ENCODE measurements around the gene PRDM15.
A peak's percentile ranks its signal among the peaks of the same experiment; 100 is the strongest.

Gene PRDM15

DNA sequence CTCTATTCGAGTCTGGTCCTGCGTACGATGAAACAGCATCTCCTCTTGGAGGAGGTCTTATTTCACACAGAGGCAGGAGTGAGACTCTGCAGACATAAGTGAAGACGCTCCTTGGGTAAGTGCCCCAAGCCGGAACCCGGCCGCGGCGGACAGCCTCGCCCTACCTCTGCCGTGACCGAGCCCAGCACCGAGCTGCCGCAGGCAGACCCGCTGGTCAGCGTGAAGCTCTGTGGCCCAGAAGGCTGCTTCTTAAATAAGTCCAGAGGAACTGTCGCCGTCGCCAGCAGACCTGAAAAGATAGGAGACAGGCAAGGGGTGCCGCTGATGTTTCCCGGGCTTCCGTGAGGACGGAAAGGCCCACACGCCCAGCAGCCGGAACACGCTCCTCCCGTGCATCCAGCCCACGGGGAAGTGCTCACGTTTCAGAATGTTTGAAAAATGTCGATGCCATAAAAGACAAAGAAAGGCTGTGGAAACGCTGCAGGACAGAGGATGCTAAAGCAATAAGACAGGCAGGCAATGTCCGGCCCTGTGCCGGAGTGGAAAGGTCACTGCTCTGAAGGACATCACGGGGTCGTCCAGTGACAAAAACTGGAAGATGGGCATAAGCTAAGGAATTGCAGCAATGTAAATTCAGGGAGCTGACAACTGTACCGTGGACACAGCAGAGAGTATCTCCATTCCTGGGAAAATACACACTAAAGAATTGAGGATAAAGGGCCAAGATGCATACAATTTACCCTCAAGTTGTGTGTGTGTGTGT lies 28.5 kb upstream of the PRDM15 start:
- DNase-seq (ENCODE audit: low spot score): no peak
- TF ChIP-seq, protein P1, sequence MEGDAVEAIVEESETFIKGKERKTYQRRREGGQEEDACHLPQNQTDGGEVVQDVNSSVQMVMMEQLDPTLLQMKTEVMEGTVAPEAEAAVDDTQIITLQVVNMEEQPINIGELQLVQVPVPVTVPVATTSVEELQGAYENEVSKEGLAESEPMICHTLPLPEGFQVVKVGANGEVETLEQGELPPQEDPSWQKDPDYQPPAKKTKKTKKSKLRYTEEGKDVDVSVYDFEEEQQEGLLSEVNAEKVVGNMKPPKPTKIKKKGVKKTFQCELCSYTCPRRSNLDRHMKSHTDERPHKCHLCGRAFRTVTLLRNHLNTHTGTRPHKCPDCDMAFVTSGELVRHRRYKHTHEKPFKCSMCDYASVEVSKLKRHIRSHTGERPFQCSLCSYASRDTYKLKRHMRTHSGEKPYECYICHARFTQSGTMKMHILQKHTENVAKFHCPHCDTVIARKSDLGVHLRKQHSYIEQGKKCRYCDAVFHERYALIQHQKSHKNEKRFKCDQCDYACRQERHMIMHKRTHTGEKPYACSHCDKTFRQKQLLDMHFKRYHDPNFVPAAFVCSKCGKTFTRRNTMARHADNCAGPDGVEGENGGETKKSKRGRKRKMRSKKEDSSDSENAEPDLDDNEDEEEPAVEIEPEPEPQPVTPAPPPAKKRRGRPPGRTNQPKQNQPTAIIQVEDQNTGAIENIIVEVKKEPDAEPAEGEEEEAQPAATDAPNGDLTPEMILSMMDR (IDR thresholded peaks at IDR 0.05; ENCODE audit: extremely low read depth, missing control alignments): no peak

GRCh38 chr21:41906770-41907169 lies 27.6 kb upstream of the PRDM15 start:
- DNase-seq (ENCODE audit: low spot score): no peak
- TF ChIP-seq, protein P1 (IDR thresholded peaks at IDR 0.05; ENCODE audit: extremely low read depth, missing control alignments): no peak

- DNase-seq (ENCODE audit: low spot score): no peak
- TF ChIP-seq, protein P1 (IDR thresholded peaks at IDR 0.05; ENCODE audit: extremely low read depth, missing control alignments): no peak
Measured at GRCh38 chr21:41903559-41904351, 24.6 kb upstream of the PRDM15 start.

GRCh38 chr21:41902946-41903345 lies 23.8 kb upstream of the PRDM15 start:
- TF ChIP-seq, protein P1 (IDR thresholded peaks at IDR 0.05; ENCODE audit: extremely low read depth, missing control alignments): no peak

DNA sequence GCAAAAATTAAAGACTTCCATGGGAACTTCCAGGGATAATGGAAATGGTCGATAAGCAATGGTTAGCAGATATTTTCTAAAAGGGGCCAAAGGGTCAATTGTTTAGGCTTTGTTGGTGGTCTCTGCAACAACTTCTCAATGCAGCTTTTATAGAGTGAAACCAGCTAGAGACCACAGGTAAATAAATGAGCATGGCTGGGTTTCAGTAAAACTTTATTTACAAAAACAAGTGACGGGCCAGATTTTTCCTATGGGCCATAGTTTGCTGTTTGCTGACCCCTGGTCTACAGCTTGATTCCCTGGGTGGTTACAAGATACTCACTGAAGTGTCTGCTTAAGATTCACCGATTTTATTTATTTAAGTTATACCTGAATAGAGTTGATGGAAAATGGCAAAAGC lies 22.6 kb upstream of the PRDM15 start:
- TF ChIP-seq, protein P1 (IDR thresholded peaks at IDR 0.05; ENCODE audit: extremely low read depth, missing control alignments): no peak

More at GRCh38 chr21:41902946-41903345, 23.8 kb upstream of the PRDM15 start:
- DNase-seq (ENCODE audit: low spot score): no peak

DNA sequence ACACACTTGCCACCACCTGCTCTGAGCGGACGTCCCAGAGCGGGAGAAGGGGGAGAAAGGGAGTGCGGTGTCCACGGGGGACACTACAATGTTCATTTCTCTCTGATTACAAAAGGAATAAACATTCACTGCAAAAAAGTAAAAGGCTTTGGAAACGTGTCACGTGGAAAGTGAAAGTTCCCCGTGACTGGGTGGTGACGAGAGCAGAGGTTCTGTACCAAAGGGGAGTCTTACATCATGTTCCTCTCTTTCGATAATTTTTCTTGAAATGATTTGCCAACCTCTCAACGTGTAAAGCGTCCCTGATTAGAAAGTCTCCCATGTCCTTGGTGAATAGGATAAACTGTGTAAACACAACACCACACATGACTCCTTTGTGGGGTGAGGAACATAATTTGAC lies 22.0 kb upstream of the PRDM15 start:
- TF ChIP-seq, protein P1 (IDR thresholded peaks at IDR 0.05; ENCODE audit: extremely low read depth, missing control alignments): no peak
- peak; percentile 59 for DNase-seq (ENCODE audit: low spot score)

More for the DNA sequence above, 22.6 kb upstream of the PRDM15 start:
- no peak for DNase-seq (ENCODE audit: low spot score)

DNA sequence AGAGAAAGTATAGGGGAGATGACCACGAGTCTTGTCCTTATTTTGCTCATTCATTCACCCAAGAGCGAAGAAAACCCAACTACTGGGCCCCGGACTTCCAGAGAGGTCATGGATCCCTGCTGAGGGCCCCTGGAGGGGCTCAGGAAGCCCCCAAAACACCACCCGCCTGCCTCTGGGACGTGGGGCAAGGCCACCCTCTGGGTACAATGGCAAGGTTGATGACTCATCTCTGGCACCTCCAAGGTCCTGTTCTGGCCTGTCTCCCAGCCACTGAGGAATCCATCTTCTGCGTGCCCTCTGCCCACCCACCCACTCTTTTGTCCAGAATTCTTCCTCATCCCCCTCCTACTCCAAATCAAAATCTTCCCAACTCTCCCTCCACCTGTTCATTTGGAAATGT lies 21.3 kb upstream of the PRDM15 start:
- TF ChIP-seq, protein P1 (IDR thresholded peaks at IDR 0.05; ENCODE audit: extremely low read depth, missing control alignments): no peak
- no peak for DNase-seq (ENCODE audit: low spot score)
